Dermis blood vessel endothelial cell (primary cell): ENCODE results near the gene GPR55. TPM values are rescaled to one million over a fixed set of nuclear protein-coding genes. Genes with fewer than 3 reads are reported as not detected.

Source experiments
- DNase-seq: peaks from one replicate; pipeline ENCODE4 v3.0.0; 2010
- total RNA-seq: library from RNA; depleted of rRNA; stranded (reverse); fragments of >200 nt; gene quantifications from 2 replicates; pipeline ENCODE4 v1.2.3, GENCODE V29; 2014

Gene GPR55
- total RNA-seq, 1 donor from 2014 or later, result not detected

DNA sequence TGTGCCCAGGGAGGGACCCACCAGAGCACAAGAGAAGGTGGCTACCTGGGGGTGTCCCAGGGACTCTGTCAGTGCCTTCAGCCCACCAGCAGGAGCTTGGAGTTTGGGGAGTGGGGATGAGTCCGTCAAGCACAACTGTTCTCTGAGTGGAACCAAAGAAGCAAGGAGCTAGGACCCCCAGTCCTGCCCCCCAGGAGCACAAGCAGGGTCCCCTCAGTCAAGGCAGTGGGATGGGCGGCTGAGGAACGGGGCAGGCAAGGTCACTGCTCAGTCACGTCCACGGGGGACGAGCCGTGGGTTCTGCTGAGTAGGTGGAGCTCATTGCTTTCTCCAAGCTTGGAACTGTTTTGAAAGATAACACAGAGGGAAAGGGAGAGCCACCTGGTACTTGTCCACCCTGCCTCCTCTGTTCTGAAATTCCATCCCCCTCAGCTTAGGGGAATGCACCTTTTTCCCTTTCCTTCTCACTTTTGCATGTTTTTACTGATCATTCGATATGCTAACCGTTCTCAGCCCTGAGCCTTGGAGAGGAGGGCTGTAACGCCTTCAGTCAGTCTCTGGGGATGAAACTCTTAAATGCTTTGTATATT lies 46.3 kb downstream of the GPR55 start:
- no peak for DNase-seq

DNA sequence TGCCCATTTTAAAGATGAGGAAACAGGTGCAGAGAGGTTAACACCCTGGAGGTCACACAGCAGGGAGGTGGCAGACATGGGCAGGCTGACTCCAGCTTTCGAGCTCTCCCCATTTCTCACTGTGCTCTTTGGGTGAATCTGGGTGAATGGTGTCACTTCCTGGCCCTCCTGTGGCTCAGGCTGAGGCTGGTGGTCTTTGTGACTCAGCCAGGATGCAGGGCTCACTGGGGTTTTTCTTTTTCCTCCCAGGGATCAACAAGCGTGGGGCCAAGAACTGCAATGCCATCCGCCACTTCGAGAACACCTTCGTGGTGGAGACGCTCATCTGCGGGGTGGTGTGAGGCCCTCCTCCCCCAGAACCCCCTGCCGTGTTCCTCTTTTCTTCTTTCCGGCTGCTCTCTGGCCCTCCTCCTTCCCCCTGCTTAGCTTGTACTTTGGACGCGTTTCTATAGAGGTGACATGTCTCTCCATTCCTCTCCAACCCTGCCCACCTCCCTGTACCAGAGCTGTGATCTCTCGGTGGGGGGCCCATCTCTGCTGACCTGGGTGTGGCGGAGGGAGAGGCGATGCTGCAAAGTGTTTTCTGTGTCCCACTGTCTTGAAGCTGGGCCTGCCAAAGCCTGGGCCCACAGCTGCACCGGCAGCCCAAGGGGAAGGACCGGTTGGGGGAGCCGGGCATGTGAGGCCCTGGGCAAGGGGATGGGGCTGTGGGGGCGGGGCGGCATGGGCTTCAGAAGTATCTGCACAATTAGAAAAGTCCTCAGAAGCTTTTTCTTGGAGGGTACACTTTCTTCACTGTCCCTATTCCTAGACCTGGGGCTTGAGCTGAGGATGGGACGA lies 47.1 kb downstream of the GPR55 start:
- no peak for DNase-seq

DNA sequence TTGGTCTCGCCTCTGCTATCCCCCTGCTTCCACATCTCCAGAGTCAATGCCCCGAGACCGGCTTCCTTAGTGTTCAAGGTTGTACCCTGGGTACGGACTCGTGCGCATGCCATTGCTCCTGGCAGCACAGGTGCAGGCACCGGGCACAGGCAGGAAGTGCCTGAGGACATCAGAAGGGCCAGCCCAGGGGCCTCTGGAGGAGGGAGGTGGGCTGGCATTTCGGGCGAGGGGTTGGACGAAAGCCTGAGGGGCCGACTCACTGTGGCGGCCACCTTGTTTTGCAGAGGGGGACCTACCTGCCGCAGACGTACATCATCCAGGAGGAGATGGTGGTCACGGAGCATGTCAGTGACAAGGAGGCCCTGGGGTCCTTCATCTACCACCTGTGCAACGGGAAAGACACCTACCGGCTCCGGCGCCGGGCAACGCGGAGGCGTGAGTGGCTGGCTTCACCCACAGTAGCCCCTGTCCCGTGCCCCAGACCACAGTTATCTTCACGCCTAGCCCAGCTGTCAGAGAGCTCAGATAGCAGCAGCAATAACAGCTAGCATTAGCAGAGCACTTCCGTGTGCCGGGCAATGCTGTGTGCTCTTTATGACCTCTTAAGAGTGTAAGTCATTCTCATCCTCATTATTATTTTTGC lies 47.8 kb downstream of the GPR55 start:
- DNase-seq, result no peak

DNA sequence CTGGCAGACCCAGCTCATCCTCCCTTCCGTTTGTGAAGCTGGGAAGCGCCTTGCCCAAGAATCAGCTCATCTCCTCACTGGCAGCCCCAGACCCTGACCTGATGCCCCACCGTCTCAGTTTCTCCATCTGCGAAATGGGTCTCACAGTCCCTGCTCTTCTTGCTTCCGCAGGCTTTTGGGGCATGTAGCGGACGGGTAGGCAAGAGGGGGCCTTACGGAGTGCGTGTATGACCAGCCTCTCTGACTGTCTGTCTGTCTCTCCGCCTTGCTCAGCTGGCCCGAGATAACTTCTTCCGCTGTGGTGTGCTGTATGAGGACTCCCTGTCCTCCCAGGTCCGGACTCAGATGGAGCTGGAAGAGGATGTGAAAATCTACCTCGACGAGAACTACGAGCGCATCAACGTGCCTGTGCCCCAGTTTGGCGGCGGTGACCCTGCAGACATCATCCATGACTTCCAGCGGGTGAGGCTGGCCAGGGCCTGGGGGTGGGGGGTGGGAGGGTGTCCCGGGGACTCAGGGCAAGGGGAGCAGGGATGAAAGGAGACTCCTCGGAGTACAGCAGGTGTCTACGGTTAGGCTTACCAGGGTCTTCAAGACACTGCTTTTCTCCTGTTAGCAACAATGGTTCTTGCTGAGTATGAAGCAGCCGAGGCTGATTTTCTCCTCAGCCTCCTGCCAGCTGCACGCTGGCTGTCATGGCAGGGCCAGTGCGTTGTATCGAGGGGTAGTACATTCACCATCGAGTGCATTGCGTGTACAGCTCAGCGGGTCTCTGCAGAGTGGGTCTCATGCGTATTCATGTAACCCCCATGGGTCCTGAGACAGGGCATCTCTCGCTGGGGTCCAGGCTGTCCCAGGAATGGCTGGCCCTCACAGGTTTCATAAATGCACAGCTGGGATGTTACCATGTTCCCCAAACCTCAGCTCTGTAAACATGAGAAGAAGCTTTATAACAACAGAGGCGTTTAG lies 49.4 kb downstream of the GPR55 start:
- no peak for DNase-seq

DNA sequence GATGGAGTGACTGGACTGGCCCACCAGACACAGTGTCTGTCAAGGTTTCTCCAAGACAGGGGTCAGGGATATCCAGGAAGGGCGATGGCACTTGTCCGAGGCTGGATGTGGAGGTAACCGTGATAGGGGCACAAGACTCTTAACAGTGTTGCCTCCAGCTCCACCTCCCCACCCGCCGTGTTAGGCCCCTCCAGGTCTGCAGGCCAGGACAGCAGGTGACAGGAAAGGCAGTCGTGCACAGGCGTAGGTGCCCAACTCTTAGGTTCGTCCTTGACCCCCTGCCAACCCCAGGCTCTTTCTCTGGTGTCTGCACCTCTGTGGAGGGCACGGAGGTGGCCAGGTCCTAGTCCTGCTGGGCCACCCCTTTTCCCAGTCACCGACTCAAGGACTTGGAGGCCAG lies 50.2 kb downstream of the GPR55 start:
- no peak for DNase-seq

DNA sequence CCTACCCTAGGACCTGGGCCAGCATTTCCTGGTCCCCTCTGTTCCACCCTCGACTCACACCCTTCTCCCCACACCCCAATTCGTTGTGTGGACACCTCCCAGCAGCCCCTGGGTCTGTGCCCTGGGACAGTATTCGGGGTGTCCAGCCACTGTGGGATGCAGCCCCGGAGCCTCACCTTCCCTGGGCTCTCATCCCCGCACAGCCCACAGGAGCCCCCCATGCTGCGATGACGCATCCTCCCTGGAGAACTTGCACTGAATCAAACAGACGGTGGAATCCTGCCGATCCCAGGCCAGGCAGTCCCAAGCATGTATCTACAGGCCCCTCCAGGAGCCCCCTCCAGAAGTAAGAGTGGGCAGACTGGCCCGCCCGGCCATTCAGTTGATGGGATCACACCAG lies 50.6 kb downstream of the GPR55 start:
- DNase-seq, result no peak

DNA sequence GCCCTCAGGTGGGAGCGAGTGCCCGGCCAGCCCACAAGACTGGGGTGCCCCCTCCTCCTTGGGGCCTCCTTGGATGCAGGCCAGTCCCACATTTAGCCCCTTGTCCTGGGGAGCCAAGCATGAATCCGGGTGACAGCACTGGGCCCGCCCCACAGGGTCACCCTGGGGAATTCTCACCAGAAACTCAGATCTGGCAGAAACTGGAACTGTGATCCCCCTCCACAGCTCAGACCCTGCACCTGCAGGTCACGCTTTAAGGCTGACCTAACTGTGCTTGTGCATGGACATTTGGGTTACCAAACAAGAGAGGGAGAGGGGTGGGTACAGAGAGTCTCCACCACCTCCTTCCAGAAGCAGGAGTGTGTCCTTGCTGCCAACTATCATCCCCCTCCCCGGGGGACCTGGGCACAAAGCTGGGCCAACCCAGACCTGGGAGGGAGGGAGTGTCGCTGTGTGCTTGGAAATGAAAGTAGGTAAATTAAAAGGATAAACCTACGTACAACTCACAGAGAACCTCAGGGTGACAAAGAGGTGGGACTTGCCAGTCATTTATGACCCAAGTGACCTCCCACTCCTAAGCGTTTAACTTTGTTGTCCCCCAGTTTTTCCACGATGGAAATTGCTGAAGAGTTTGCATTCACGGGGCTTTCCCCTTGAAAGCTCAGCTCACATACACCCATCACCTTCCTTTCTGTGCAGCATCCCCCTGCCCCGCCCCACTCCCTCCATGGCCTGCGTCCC lies 51.2 kb downstream of the GPR55 start:
- DNase-seq, result no peak

DNA sequence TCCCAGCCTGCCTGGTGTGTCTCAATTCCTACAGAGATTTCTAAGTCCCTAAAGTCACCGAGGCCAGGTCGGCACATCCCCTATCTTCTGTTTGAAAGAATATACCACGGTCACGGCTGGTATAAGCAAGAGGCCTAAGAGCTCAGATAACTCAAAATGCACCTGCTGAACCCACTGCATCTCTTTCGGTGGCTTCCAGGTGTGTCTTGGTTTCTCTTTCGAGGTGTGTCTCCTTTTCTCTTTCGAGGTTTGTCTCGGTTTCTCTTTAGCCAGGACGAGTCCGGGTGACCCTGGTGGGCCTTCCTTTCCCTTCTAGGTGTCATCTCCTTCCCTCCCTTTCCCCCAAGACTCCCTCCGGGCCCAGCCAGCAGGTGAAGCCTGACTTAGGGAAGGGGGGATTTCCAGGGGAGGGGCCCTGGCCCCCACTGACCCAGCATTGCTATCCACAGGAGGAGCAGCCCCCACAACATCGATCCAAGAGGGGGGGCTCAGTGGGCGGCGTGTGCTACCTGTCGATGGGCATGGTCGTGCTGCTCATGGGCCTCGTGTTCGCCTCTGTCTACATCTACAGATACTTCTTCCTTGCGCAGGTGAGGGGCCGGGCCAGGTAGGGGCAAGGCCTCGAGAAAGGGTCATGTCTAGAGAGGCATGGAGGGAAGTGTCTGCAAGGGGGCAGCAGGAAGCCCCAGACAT lies 51.9 kb downstream of the GPR55 start:
- no peak for DNase-seq

DNA sequence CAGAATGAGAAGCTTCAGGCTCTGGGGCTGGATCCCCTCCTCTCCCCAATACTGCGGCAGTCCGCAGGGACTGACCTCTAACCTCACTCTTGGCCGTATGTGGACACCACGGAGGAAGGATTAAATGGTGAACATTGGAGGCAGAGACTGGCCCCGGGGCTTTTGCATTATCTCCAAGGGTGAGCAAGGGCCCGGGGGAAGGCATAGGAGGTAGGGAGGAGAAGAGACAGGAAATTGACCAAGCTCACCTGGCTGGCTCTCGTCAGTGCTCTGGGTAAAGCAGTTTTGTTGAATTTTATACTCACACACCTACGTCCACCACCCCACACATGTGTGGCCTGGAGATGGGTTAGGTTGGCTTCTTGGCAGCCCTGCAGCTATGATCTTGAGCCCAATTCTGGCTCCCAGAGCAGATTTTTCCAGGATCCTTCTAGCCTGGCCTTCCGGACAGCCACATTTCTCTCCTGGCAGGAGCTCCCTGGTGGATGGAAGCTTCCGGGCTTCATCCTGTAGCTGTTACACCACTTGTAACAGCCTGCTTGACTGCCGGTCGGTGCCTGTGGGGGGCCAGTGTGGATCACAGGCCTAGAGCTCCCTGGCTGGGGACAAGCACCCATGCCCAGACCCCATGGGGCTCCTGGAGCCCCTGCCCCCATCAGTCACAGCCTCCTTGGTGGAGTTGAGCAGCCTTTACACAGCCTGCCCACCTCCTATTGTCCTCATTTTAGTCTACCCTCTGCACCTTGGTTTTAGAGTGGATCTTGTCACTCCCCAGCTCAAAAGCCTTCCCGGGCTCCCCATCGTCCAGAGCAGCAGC lies 52.7 kb downstream of the GPR55 start:
- DNase-seq, result no peak

DNA sequence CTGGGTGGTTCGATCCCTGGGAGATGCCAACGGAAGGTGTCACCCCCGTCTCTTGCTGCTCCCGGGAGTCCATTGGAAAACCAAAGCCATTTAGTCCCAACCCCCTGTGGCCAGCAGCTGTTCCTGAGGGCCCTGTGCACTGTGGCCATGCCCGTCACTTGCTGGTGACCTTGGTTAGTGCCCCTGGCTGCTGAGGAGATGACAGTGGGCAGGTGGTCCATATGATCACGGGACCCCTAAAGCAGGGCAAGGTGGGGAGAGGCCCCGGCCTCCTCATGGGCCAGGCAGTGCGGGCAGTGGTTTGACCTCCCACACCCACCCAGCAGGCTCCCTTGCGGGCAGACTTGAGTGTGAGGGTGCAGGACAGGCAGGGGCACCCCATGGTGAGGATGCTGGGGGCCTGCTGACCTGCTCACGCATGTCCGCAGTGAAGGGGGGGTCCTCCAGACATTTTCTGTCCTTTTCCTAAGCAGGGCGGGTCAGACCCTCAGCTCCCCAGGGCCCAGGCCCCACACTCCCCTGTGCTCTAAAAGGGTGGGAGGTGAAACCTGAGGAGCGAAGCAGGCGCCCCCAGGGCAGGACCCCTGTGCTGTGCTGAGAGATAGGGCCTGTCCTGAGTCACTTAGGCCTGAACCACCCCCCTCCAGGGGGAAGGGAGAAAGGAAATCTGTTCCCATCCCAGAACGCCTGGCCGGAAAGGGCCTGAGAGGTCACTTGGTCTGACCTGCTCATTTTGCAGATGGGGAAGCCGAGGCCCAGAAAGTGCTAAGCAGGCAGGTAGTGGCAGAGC lies 53.5 kb downstream of the GPR55 start:
- DNase-seq, result no peak

DNA sequence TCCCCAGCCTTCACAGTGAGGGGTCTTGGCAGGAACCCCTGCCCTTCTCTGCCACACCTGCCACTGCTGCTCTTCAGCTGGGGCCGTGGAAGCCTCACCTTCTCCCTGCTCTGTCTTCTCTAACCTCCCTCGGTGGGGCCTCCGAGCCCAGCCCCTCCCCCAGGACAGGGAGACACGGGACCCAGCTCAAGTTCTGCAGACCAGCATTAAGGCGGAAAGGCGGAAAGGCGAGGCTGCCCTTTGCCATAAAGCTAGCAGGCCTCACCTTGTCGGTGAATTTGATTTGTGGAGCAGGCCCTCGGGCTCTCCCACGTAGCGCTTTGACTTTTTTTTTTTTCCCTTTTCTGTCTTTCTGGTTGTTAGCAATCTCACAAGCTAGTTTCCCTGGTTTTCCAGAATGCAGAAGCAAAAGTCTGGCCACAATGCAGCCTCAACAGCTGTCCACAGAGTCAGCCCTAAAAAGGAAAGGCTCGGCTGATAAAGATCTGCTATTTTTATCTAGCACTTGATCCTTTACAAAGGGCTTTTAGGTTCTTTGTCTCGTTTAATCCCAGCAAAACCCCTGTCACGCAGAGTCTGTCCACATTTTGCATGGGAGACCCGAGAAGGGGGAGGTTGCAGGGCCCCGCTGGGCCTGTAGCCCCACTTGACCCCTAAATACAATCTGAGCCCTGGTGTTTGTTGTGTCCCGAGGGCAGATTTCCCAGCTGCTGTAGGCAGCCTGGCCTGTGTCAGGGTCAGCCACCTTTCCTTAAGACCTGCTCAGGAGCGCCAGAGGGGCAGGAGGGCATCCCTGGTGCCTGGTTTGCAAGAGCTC lies 54.3 kb downstream of the GPR55 start:
- no peak for DNase-seq

DNA sequence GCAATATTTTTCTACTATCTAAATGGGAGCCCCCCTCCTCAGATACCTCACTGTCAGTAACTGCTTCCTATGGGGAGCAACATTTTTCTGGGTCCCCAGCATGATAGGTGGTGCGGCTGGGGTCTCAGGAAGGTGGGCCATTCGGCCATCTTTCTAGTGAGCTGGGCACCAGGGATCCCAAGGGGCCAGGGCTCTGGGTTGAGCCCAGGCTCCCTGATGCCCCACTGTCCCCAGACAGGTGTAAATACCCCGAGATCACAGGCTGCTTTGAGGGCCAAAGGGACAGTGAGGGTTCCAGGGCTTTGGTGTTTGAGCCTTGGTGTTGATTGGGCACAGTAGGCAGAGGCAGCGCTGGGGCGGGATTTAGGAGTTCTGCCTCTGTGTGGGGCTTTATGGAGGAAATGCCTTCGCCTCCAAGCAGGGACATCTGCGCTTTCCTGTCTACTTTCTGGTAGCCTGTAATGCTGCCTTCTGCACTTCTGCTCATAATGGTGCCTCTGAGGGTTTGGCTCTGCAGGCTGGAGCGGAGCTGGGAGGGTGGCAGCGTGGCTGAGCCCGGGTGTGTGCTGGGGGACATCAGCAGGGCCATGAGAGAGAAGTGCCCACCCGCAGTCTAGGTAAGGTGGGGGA lies 55.0 kb downstream of the GPR55 start:
- no peak for DNase-seq

DNA sequence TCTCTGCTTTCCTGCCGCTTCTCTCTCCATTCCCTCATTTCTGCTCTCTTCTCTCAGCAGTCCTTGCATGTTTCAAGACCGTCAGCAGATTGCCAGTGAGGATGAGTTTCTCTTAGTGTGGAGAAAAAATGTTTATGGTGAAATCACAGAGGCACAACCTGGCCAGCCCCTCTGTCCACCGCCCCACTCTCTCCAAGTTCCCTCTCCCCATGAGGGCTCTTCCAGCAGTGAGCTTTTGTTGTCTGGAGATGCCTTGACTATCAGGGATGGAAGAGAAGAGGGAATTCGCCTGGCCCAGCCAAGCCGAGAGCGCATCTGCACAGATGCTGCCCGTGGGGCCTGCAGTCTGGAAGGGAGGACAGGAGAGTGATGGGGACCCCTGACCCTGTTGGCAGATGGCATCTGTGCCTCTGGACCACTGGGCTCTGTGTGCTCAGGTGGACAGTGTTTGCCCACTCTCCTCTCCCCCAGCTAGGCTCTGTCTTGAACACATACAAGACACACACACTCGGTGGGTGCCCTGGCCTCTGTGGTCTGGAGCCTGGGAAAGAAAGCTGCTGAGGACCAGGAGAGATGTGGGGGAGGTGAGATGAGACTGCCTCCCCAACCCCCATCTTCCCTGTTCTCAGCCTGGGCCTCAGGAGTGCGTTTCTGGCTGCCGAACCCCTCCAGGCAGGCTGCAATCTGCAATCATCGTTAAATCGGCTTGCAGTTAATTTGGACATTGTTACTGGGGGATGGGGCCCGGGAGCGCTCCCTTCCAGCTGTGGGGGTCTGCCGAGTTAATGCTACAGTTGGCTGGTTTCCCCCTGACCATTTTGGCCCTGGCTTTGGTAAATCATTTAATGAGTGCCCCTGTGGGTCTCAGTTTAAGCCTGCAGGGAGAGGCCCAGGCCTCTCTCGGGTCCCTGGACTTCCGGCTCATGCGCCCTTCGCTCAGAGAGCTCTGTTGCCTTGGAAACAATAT lies 55.8 kb downstream of the GPR55 start:
- DNase-seq, result no peak

DNA sequence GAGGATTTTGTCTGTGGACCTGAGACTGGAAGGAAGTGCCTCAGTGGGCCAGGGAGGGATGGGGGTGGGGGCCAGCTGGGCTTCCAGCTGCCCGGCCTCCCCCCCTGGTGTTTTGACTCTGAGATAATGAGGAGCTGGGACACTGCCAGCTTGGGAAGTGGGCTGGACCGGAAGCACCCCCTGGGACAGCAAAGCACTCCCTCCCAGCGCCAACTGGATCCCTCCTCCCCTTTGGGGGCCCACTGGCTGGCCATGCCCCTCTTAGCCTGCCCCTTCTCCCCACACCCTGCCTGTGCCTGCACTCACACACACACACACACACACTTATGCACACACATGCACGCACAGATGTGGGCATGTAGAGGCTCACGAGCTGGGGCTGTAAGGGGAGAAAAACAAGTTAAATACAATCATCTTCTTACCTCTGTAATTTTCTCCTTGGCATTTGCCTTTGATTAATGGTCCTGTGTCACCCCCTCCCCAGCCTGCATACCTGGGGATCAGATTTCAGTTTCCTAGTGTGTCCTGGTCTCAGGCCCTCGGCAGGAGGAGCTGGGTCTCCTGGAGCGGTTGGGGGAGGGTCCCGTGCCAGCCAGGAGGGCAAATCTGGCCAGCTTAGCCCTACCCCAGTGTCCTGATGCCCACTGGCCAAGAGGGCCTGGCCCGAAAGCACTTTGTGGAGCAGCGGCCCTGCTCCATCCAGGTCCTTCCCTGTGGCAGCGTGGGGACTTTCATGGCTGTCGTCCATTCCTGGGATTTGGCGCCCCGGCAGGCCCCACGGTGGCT lies 56.7 kb downstream of the GPR55 start:
- no peak for DNase-seq

DNA sequence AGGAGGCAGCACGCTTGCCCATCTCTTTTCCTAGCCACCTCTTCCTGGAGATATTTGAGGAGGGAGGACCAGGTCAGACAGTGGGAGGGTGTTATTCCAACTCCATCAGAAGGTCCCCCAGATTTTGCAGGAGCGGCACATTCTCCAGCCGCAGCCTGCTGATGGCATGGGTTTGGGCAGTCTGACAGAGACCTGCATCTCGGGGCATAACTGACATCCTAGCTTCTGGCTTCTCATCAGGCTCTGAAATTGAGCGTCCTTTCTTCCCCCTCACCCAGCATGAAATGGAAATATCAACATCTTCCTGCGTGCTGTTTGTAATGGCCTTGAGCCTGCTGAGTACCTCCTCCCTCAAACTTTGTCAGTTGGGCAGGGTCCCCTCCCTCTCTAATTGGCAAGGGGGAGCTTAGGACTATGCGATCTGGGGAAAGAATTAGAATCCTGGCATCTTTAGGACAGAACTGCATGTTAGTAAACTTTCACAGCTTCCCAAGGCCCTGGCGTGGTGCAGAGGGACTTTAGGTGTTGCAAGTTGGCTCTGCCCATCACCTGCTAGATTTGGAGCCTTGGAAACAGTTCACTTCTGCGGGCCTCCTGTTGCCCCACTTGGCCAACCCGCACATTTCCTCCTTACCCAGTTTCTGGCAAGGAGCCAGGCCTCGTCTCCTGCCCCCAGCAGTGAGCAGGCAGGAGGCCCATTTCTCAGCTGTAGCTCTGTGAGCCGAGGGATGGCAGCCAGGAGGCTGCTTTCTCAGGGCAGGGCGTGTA lies 58.1 kb downstream of the GPR55 start:
- DNase-seq, result peak; percentile 33
